ENCODE measurements around the gene LRMDA.

GRCh38 chr10:75895259-75895658, 463.8 kb downstream of the LRMDA start:
- TF ChIP-seq JUN (IDR thresholded peaks at IDR 0.05) (no peak), POLR2A (IDR thresholded peaks at IDR 0.05; ENCODE audit: low read length) (no peak), SMC3 (IDR thresholded peaks at IDR 0.05) (no peak), REST (IDR thresholded peaks at IDR 0.05) (no peak)

Measured in A549 (cell line).